Fibroblast of villous mesenchyme (primary cell): ENCODE measurements around the gene DCAF16. TPM values are rescaled to one million over a fixed set of nuclear protein-coding genes. Genes with fewer than 3 reads are reported as not detected.

Experiments used
- DNase-seq: peaks from one replicate; pipeline ENCODE4 v3.0.0-alpha.2; 2010; ENCODE audit warnings: low read depth
- H3K4me3 ChIP-seq: 2 replicates; pipeline ENCODE4 v1.5.1; 2011; ENCODE audit warnings: low read depth, mild to moderate bottlenecking, low read length
- CTCF ChIP-seq: IDR thresholded peaks from 2 replicates; pipeline ENCODE4 v1.5.1; 2012; ENCODE audit warnings: low read depth, mild to moderate bottlenecking, low read length; ENCODE audit not compliant: insufficient read depth
- total RNA-seq: library from RNA; depleted of rRNA; stranded (reverse); fragments of >200 nt; gene quantifications from 2 replicates; pipeline ENCODE4 v1.2.3, GENCODE V29; 2012

The DCAF16 gene
- total RNA-seq, 1 donor = 21.2 TPM

GRCh38 chr4:17770845-17771244 lies 39.7 kb downstream of the DCAF16 start:
- TF ChIP-seq CTCF = no peak
- no peak for DNase-seq
- H3K4me3 ChIP-seq = no peak overlapping the region

GRCh38 chr4:17769406-17770174 lies 41.0 kb downstream of the DCAF16 start:
- no peak overlapping the region for H3K4me3 ChIP-seq
- no peak for DNase-seq
- no peak for TF ChIP-seq CTCF

- TF ChIP-seq CTCF = no peak
- DNase-seq = no peak
- no peak overlapping the region for H3K4me3 ChIP-seq
These were observed 43.6 kb downstream of the DCAF16 start for GRCh38 chr4:17766826-17767458.

GRCh38 chr4:17765514-17766286 lies 44.9 kb downstream of the DCAF16 start:
- DNase-seq = no peak
- no peak overlapping the region for H3K4me3 ChIP-seq
- TF ChIP-seq CTCF = no peak

- no peak for DNase-seq
These were observed 46.6 kb downstream of the DCAF16 start for GRCh38 chr4:17763931-17764330.

GRCh38 chr4:17763416-17763815 lies 47.1 kb downstream of the DCAF16 start:
- H3K4me3 ChIP-seq = no peak overlapping the region
- no peak for DNase-seq
- TF ChIP-seq CTCF = no peak

More at GRCh38 chr4:17763931-17764330, 46.6 kb downstream of the DCAF16 start:
- no peak overlapping the region for H3K4me3 ChIP-seq
- TF ChIP-seq CTCF = no peak
